GM19193 (cell line): ENCODE measurements around the gene TUBB.

ENCODE experiments used
- POLR2A ChIP-seq: IDR thresholded peaks from 4 replicates; pipeline ENCODE4 v1.6.1; 2011; ENCODE audit not compliant: insufficient read depth, insufficient read length; ENCODE audit errors: extremely low read depth

TUBB gene

GRCh38 chr6:30722280-30723112, 2.3 kb downstream of the TUBB start:
- peak; percentile 45 for TF ChIP-seq POLR2A

- no peak for TF ChIP-seq POLR2A
These were observed 4.9 kb downstream of the TUBB start for GRCh38 chr6:30724906-30725667.

DNA sequence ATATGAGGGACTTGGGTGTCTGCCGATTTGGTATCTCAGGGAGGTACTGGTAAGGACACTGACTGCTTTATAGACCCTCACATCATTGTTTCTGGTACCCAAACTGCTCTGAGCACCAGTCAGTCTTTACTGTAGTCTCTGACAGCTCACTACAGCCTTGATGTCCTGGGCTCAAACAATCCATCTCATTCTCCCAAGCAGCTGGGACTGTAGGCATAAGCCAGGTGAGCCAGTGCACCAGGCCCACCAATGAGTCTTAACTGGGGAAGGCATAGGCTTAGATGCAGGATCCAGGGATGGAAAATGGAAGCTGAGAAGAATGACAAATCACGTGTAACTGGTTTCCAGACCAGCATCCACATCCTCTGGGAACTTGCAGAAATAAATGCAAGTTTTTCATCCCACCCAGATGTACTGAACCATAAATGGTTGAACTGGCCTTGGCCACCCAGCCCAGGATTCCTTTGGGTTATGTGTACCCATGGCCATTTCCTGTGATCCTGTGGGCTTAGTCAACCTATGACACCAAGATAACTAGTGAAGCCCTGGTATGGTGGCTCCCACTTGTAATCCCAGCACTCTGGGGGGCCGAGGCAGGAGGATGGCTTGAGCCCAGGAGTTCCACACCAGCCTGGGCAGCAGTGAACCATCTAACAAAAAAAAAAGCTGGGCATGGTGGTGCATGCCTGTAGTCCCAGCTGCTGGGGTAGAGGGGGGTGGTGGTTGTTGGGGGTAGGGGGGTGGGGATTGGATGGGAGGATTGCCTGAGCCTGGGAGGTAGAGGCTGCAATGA, 5.8 kb downstream of the TUBB start:
- no peak for TF ChIP-seq POLR2A

- TF ChIP-seq POLR2A, result no peak
These were observed 6.6 kb downstream of the TUBB start for GRCh38 chr6:30726506-30727413.

DNA sequence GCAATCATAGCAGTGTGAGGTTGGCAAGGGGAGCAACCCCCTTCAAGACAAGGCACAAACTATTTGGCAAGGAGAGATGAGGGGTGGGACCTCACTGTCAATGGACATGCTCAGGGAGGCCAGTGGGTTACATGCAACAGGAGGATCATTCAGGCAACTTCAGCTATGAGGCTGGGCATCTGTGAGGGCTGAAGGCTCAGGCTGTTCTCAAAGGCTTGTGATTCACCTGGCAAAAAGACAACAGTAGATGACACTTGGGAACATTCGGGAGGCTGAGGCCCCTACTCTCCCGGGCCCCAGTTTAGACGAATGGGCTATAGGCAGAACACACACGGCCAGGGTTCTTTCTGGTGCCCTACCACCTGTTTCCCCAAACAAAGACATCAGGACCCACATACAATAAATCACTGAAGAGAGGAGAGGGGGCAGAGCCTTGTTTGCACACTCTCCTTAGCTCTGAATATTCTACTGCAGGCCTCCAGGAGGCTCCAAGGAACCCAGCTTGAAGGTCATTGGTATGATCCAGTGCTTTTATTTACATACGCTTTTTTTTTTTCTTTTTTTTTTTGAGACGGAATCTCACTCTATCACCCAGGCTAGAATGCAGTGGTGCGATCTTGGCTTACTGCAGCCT, 7.9 kb downstream of the TUBB start:
- TF ChIP-seq POLR2A, result no peak

DNA sequence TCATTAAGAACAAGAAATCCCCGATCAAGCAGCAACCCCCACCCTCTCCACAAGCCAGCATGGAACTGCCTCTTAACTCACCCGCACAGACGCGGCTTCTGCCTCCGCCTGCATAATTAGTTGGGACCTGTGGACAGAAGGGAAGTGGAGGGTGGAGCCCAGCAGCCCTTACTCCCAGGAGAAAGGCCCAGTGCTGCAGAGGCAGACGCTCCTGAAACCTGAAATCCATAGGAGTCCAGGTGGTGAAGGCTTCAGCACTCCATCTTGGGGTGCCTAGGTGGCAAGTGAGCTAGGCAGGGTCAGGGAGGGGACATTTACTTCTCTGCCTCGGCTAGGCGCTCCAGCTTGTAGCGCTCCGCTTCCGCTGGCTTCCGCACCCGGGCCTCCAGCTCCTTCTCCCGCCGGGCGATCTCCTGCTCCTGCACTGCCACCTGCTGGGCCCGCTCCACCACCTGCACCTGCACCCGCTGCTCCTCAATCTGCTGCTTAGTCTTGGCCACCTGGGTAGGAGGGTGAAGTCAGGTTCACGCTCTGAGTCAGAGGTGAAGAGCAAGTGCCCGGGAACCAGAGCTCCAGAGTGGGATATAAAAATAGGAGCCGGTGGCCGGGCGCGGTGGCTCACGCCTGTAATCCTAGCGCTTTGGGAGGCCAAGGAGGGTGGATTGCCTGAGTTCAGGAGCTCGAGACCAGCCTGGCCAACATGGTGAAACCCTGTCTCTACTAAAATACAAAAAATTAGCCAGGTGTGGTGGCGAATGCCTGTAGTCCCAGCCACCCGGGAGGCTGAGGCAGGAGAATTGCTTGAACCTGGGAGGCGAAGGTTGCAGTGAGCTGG, 10.7 kb downstream of the TUBB start:
- no peak for TF ChIP-seq POLR2A

GRCh38 chr6:30732237-30732943, 12.2 kb downstream of the TUBB start:
- TF ChIP-seq POLR2A, result no peak

DNA sequence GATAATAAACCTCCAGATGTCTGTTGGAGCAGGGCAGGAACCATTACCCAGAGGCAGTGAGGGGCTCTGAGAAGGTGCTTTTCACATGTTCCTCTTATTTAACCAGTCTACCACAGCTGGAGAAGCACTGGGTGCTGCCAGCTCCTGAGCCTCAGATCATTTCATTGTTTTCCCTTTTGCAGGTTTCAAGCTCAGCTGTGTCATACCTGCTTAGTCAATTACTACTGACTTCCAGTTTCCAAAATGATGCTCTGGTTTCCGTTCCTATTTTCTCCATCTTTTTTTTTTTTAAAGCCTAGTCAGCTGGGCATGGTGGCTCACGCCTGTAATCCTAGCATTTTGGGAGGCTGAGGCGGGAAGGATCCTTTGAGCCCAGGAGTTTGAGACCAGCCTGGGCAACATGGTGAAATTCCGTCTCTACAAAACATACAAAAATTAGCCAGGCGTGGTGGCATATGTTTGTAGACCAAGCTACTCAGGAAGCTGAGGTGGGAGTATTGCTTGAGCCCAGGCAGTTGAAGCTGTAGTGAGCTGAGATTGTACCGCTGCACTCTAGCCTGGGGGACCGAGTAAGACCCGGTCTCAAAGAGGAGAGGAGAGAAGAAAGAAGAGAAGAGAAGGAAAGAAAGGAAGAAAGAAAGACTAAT, 15.6 kb downstream of the TUBB start:
- TF ChIP-seq POLR2A, result no peak

- no peak for TF ChIP-seq POLR2A
These were observed 18.4 kb downstream of the TUBB start for GRCh38 chr6:30738532-30738931.

- TF ChIP-seq POLR2A, result no peak
These were observed 20.4 kb downstream of the TUBB start for GRCh38 chr6:30740540-30740870.

DNA sequence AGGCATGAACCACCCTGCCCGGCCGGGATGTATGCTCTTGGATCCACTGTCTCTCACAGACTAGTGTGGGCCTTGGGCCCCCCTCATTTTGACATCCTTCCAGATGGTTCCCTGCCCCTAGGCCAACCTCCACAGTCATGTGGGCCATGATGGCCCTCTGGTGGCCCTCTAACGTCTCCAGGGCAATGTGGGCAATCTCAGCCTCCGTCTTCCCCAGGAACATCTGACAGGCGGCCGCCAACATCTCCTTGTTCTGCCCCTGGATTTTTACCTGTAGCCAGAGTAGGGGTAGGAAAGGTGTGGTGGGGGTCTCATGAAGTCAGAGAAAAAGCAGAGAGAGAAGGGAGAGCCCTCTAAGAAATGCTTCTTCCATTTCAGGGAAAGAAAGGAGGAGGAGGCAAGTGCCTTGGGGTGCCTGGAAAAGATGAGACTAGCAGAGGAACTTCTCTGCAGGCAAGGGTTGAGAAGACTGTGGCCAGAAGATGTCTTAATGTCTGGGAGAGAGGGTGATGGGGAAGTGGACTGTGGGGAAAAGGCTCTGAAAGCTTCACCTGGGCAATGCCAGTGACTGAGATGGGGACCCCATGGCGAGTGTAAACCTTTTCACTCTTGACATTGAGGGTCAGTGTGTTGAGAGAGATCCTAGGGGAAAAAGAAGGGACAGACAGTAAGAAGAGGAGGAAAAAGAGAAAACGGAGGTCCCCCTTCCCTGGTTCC, 21.1 kb downstream of the TUBB start:
- TF ChIP-seq POLR2A, result no peak
